Neural progenitor cell (in vitro differentiated cells): ENCODE measurements around the gene RAD23B.

Experiments used
- CTCF ChIP-seq: fragments of 200-600 bp; sonication (generic); IDR thresholded peaks from 2 replicates; pipeline ENCODE4 v1.5.1; 2017; ENCODE audit warnings: antibody characterized with exemption, mild to moderate bottlenecking
- EZH2 ChIP-seq: fragments of 200-600 bp; sonication (generic); IDR thresholded peaks from 2 replicates; pipeline ENCODE4 v1.6.1; 2017; ENCODE audit warnings: antibody characterized with exemption, mild to moderate bottlenecking, moderate library complexity
- EZH2phosphoT487 ChIP-seq: fragments of 200-600 bp; sonication (generic); IDR thresholded peaks from 2 replicates; pipeline ENCODE4 v1.6.1; 2017; ENCODE audit warnings: antibody characterized with exemption

GRCh38 chr9:107375651-107376369 lies 92.7 kb downstream of the RAD23B start:
- TF ChIP-seq CTCF (no peak), EZH2phosphoT487 (no peak), EZH2 (no peak)
